DND-41 (cell line): ENCODE results near the gene BCL7B.

Experiments
- EZH2 ChIP-seq: IDR thresholded peaks from 3 replicates; pipeline ENCODE4 v1.6.1; 2012; ENCODE audit warnings: borderline replicate concordance, low read depth, mild to moderate bottlenecking, moderate library complexity, low read length, inconsistent platforms; ENCODE audit not compliant: severe bottlenecking
- TF ChIP-seq, protein P1 (sequence below): IDR thresholded peaks from 2 replicates; pipeline ENCODE4 v1.5.1; 2012; ENCODE audit warnings: borderline replicate concordance, low read length, moderate library complexity, mild to moderate bottlenecking; ENCODE audit not compliant: poor library complexity, severe bottlenecking; ENCODE audit errors: extremely low read depth

- no peak for TF ChIP-seq EZH2
- TF ChIP-seq, protein P1, sequence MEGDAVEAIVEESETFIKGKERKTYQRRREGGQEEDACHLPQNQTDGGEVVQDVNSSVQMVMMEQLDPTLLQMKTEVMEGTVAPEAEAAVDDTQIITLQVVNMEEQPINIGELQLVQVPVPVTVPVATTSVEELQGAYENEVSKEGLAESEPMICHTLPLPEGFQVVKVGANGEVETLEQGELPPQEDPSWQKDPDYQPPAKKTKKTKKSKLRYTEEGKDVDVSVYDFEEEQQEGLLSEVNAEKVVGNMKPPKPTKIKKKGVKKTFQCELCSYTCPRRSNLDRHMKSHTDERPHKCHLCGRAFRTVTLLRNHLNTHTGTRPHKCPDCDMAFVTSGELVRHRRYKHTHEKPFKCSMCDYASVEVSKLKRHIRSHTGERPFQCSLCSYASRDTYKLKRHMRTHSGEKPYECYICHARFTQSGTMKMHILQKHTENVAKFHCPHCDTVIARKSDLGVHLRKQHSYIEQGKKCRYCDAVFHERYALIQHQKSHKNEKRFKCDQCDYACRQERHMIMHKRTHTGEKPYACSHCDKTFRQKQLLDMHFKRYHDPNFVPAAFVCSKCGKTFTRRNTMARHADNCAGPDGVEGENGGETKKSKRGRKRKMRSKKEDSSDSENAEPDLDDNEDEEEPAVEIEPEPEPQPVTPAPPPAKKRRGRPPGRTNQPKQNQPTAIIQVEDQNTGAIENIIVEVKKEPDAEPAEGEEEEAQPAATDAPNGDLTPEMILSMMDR, result no peak
Observed at GRCh38 chr7:73504920-73505319, 52.6 kb downstream of the BCL7B start.
